ENCODE measurements around the gene TM7SF2. TPM values are rescaled to one million over a fixed set of nuclear protein-coding genes. Genes with fewer than 3 reads are reported as not detected.

The TM7SF2 gene
- total RNA-seq, 1 experiment from 2014 or later, result 73.8 TPM

DNA sequence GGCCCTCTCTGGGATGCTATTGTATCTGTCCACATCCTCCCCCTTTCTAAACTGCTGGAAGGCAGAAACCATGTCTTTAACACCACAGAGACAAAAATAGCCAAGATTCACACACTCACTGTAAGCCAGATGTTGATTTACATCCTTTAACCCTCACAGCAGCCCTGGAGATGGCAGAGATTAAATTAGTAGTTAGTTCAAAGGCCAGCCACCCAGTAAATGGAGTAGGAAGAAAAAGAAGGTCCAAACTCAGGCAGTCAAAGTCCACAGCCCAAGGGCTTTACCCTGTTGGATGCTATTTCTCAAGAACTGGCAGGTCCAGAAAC, 8.0 kb downstream of the TM7SF2 start:
- no peak overlapping the region for H3K4me3 ChIP-seq (ENCODE audit: low read depth, low read length)
- no peaks in the 10 kb centered on the region for H3K9me3 Mint-ChIP-seq (ENCODE audit: unreplicated experiment)
- CTCF ChIA-PET, result no interaction called here
- TF ChIP-seq, protein P1, sequence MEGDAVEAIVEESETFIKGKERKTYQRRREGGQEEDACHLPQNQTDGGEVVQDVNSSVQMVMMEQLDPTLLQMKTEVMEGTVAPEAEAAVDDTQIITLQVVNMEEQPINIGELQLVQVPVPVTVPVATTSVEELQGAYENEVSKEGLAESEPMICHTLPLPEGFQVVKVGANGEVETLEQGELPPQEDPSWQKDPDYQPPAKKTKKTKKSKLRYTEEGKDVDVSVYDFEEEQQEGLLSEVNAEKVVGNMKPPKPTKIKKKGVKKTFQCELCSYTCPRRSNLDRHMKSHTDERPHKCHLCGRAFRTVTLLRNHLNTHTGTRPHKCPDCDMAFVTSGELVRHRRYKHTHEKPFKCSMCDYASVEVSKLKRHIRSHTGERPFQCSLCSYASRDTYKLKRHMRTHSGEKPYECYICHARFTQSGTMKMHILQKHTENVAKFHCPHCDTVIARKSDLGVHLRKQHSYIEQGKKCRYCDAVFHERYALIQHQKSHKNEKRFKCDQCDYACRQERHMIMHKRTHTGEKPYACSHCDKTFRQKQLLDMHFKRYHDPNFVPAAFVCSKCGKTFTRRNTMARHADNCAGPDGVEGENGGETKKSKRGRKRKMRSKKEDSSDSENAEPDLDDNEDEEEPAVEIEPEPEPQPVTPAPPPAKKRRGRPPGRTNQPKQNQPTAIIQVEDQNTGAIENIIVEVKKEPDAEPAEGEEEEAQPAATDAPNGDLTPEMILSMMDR (IDR thresholded peaks at IDR 0.05; ENCODE audit: insufficient read depth in 1 of 2, low read depth in 1 of 2, low read length in 1 of 2, severe bottlenecking in 1 of 2, unreplicated experiment in 1 of 2), result no peak
- no peak for DNase-seq
- H3K4me3 Mint-ChIP-seq (ENCODE audit: unreplicated experiment), result peak overlapping the region; percentile 98
- intact Hi-C loops (cut with micrococcal nuclease; ENCODE audit: unreplicated experiment), result loop anchor here (5.0 to 10.0 kb wide), 2 partner anchors 133 to 345 kb away; partner anchors contain the start of gene SF1
- POLR2A ChIA-PET, result interaction anchor here (0.6 kb wide), 1 partner anchor 93 kb away, joined by 3 read pairs; no protein-coding TSS in a partner anchor
- H3K4me1 Mint-ChIP-seq (ENCODE audit: low read depth, unreplicated experiment), result peaks cover 7% of the 10 kb centered on the region
- no peaks in the 10 kb centered on the region for H3K27me3 Mint-ChIP-seq (ENCODE audit: insufficient read depth, unreplicated experiment)
- H3K9me3 ChIP-seq, result no peaks in the 10 kb centered on the region
- no peaks in the 10 kb centered on the region for H3K27me3 ChIP-seq (replicated peaks; ENCODE audit: control insufficient read depth, insufficient read depth, low read length)
- peaks cover 87% of the 10 kb centered on the region for H3K36me3 Mint-ChIP-seq (ENCODE audit: insufficient read depth, unreplicated experiment)
- BruUV-seq (replicated peaks), result no TSS peak
- peaks cover 21% of the 10 kb centered on the region for H3K4me1 ChIP-seq
- H3K27ac Mint-ChIP-seq (ENCODE audit: unreplicated experiment), result no peak overlapping the region
- peaks cover 11% of the 10 kb centered on the region for H3K36me3 ChIP-seq (ENCODE audit: control insufficient read depth, insufficient read depth, low read length)

DNA sequence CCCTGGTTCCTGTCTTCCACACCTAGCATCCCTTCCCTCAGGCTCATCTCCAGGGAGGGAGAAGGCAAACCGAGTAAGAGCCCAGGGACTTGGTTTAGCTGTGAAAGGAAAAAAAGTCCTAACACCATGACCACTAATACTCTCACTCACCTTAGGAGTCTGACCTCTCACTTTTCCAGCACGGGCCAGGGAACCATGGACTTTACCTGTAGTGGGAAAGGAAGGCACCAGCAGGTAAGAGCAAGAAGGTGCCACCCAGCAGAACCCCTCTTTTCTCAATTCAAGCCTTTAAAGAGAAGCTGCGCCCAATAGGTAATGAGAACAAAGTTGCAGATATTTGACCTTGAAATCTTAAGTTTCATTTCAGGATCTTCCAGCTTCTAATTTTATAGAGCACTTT, 9.2 kb downstream of the TM7SF2 start:
- no TSS peak for BruUV-seq (replicated peaks)
- POLR2A ChIA-PET, result interaction anchor here (2.0 to 2.5 kb wide), 2 partner anchors 8 to 10 kb away, joined by 10 to 37 read pairs; partner anchors contain the start of gene TM7SF2
- intact Hi-C loops (cut with micrococcal nuclease; ENCODE audit: unreplicated experiment), result no loop called here
- no peaks in the 10 kb centered on the region for H3K9me3 Mint-ChIP-seq (ENCODE audit: unreplicated experiment)
- H3K4me1 ChIP-seq, result peaks cover 21% of the 10 kb centered on the region
- H3K36me3 Mint-ChIP-seq (ENCODE audit: insufficient read depth, unreplicated experiment), result peaks cover 87% of the 10 kb centered on the region
- H3K4me1 Mint-ChIP-seq (ENCODE audit: low read depth, unreplicated experiment), result peaks cover 7% of the 10 kb centered on the region
- peak overlapping the region; percentile 100 for H3K27ac Mint-ChIP-seq (ENCODE audit: unreplicated experiment)
- H3K27me3 ChIP-seq (replicated peaks; ENCODE audit: control insufficient read depth, insufficient read depth, low read length), result no peaks in the 10 kb centered on the region
- H3K36me3 ChIP-seq (ENCODE audit: control insufficient read depth, insufficient read depth, low read length), result peaks cover 13% of the 10 kb centered on the region
- TF ChIP-seq, protein P1 (IDR thresholded peaks at IDR 0.05; ENCODE audit: insufficient read depth in 1 of 2, low read depth in 1 of 2, low read length in 1 of 2, severe bottlenecking in 1 of 2, unreplicated experiment in 1 of 2), result no peak
- CTCF ChIA-PET, result interaction anchor here (2.3 kb wide), 1 partner anchor 9 kb away, joined by 14 read pairs; the partner anchor contains the start of gene TM7SF2
- peak overlapping the region; percentile 98 for H3K4me3 Mint-ChIP-seq (ENCODE audit: unreplicated experiment)
- H3K27me3 Mint-ChIP-seq (ENCODE audit: insufficient read depth, unreplicated experiment), result no peaks in the 10 kb centered on the region
- DNase-seq, result no peak
- peak overlapping the region; percentile 61 for H3K4me3 ChIP-seq (ENCODE audit: low read depth, low read length)
- H3K9me3 ChIP-seq, result no peaks in the 10 kb centered on the region

DNA sequence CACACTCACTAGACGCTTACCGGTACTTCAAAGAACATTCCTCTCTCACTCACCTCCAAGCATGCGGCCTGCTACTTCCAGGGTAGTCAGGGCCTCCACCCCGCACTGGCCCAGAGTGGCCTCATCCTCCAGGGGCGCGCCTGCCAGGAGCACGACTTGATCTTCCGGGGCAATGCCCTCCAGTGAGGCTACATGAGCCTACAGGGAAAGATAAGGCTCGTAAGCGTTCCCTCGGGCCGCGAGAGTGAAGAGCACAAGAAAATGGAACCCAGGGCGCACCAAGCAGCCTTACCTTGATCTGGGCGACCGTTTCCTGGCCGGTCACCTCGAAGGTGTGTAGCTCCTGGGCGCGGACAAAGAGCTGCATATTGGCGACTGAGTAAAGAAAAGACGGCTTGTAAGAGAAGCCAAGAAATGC, 9.8 kb downstream of the TM7SF2 start:
- Histone ChIP-seq H3K36me3 (ENCODE audit: control insufficient read depth, insufficient read depth, low read length) (peaks cover 13% of the 10 kb centered on the region), H3K27me3 (replicated peaks; ENCODE audit: control insufficient read depth, insufficient read depth, low read length) (no peaks in the 10 kb centered on the region), H3K9me3 (no peaks in the 10 kb centered on the region), H3K4me3 (ENCODE audit: low read depth, low read length) (peak overlapping the region; percentile 61), H3K4me1 (peaks cover 16% of the 10 kb centered on the region)
- intact Hi-C loops (cut with micrococcal nuclease; ENCODE audit: unreplicated experiment), result no loop called here
- BruUV-seq (replicated peaks), result no TSS peak
- Mint-ChIP-seq H3K4me3 (ENCODE audit: unreplicated experiment) (peak overlapping the region; percentile 98), H3K27me3 (ENCODE audit: insufficient read depth, unreplicated experiment) (no peaks in the 10 kb centered on the region), H3K4me1 (ENCODE audit: low read depth, unreplicated experiment) (peaks cover 7% of the 10 kb centered on the region), H3K9me3 (ENCODE audit: unreplicated experiment) (no peaks in the 10 kb centered on the region), H3K27ac (ENCODE audit: unreplicated experiment) (peak overlapping the region; percentile 100), H3K36me3 (ENCODE audit: insufficient read depth, unreplicated experiment) (peaks cover 88% of the 10 kb centered on the region)
- peak; percentile 52 to 55 for DNase-seq
- TF ChIP-seq, protein P1 (IDR thresholded peaks at IDR 0.05; ENCODE audit: insufficient read depth in 1 of 2, low read depth in 1 of 2, low read length in 1 of 2, severe bottlenecking in 1 of 2, unreplicated experiment in 1 of 2), result no peak
- CTCF ChIA-PET, result interaction anchor here (0.5 to 2.3 kb wide), 9 partner anchors 8 to 264 kb away, joined by 3 to 14 read pairs (median 4); partner anchors contain the start of genes CAPN1, SYVN1 and TM7SF2
- POLR2A ChIA-PET, result interaction anchor here (0.6 to 2.5 kb wide), 14 partner anchors 8 to 378 kb away, joined by 3 to 48 read pairs (median 4); partner anchors contain the start of genes ARL2, CAPN1, SF1 and SYVN1

Data from Caco-2 (cell line).